Prostate gland (tissue), 2 donors: Measurements from ENCODE around the gene RPL10. TPM values are rescaled to one million over a fixed set of nuclear protein-coding genes. Genes with fewer than 3 reads are reported as not detected.

Experiments
- DNase-seq: peaks from one replicate; pipeline ENCODE4 v3.0.0-alpha.2; 2019; ENCODE audit warnings: low spot score
- H3K27ac ChIP-seq, 2 donors: fragments of 200-600 bp; sonication (generic); 2 replicates each; pipeline ENCODE4 v1.5.1; 2017 to 2019
- H3K27me3 ChIP-seq: fragments of 200-600 bp; sonication (generic); replicated peaks from 2 replicates; pipeline ENCODE4 v1.5.1; 2019; ENCODE audit not compliant: insufficient read depth
- H3K36me3 ChIP-seq, 2 donors: fragments of 200-600 bp; sonication (generic); 1 replicate in 1 of 2; 2 replicates in 1 of 2; pipeline versions ENCODE4 v1.5.1 to v1.8.1; 2017 to 2019
- H3K4me1 ChIP-seq: fragments of 200-600 bp; sonication (generic); replicated peaks from 2 replicates; pipeline ENCODE4 v1.5.1; 2019
- H3K4me3 ChIP-seq, 2 donors: fragments of 200-600 bp; sonication (generic); 2 replicates each; pipeline ENCODE4 v1.5.1; 2017 to 2019
- H3K9me3 ChIP-seq: fragments of 200-600 bp; sonication (generic); 2 replicates; pipeline ENCODE4 v1.5.1; 2017
- POLR2A ChIP-seq: fragments of 450-650 bp; IDR thresholded peaks from one replicate; pipeline ENCODE4 v1.6.1; 2016; ENCODE audit warnings: antibody characterized with exemption, mild to moderate bottlenecking
- POLR2AphosphoS5 ChIP-seq: sonication (generic); formaldehyde crosslinking; IDR thresholded peaks from one replicate; pipeline ENCODE4 v1.6.1; 2017; ENCODE audit warnings: antibody characterized with exemption
- WGBS: methylation state at CpG from one replicate; pipeline ENCODE4 v1.1.5; 2018; 5-methylcytosine and 5-hydroxymethylcytosine counted together
- intact Hi-C: fragments of 100-400 bp; cut with DNase I; formaldehyde crosslinking; loops from one replicate; pipeline ENCODE4 v1.14.2; 2022
- microRNA-seq: library from miRNA; unstranded; fragments of <30 nt; microRNA quantifications from one replicate; pipeline ENCODE4, GENCODE V29; 2016
- small RNA-seq, 2 donors: library from RNA; depleted of rRNA; stranded (forward); fragments of <200 nt; gene quantifications; one replicate each; pipeline ENCODE3, GENCODE V24; 2016
- total RNA-seq, 2 donors: library from RNA; depleted of rRNA; stranded (reverse); fragments of >200 nt; gene quantifications; one replicate each; pipeline ENCODE4 v1.1.0, GENCODE V29; 2016
- TF ChIP-seq, protein P1 (sequence below), 4 experiments: fragments of 200-600 bp in 2 of 4; fragments of 450-650 bp in 2 of 4; sonication (generic) in 2 of 4; IDR thresholded peaks; 1 replicate in 3 of 4; 2 replicates in 1 of 4; pipeline ENCODE4 v1.5.1; 2016 to 2019; ENCODE audit warnings: antibody characterized with exemption in 4 of 4, mild to moderate bottlenecking in 2 of 4, moderate library complexity in 2 of 4

The RPL10 gene
- total RNA-seq, 2 donors from 2014 or later = 3,702 to 5,500 TPM

DNA sequence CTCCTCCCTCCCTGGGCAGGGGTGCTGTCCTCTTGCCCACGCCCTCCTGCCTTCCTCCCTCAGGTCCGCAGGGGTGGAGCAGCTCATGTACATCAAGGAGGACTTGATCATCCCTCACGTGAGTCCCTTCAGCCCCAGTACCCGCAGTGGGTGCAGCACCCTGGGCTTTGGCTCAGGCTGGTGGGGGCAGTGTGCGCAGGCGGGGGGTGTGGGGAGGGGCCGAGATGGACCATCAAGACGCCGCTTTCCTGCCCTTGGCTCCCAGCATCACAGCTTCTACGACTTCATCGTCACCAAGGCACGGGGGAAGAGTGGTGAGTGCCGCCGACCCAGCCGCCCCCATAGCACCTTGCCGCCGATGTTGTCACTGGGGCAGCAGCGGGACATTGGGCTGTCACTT, 51.4 kb downstream of the RPL10 start:
- no peak for DNase-seq
- Histone ChIP-seq H3K27me3 (no peaks in the 10 kb centered on the region), H3K4me3 (no peak overlapping the region), H3K36me3 (no peaks in the 10 kb centered on the region), H3K4me1 (no peaks in the 10 kb centered on the region), H3K27ac (no peak overlapping the region), H3K9me3 (no peaks in the 10 kb centered on the region)
- intact Hi-C loops = no loop called here
- WGBS = 97% methylated on average over 12 of the region's 18 CpGs
- TF ChIP-seq POLR2A = no peak
- TF ChIP-seq POLR2AphosphoS5 = no peak
- TF ChIP-seq, protein P1, sequence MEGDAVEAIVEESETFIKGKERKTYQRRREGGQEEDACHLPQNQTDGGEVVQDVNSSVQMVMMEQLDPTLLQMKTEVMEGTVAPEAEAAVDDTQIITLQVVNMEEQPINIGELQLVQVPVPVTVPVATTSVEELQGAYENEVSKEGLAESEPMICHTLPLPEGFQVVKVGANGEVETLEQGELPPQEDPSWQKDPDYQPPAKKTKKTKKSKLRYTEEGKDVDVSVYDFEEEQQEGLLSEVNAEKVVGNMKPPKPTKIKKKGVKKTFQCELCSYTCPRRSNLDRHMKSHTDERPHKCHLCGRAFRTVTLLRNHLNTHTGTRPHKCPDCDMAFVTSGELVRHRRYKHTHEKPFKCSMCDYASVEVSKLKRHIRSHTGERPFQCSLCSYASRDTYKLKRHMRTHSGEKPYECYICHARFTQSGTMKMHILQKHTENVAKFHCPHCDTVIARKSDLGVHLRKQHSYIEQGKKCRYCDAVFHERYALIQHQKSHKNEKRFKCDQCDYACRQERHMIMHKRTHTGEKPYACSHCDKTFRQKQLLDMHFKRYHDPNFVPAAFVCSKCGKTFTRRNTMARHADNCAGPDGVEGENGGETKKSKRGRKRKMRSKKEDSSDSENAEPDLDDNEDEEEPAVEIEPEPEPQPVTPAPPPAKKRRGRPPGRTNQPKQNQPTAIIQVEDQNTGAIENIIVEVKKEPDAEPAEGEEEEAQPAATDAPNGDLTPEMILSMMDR (IDR thresholded peaks at IDR 0.05) = no peak

DNA sequence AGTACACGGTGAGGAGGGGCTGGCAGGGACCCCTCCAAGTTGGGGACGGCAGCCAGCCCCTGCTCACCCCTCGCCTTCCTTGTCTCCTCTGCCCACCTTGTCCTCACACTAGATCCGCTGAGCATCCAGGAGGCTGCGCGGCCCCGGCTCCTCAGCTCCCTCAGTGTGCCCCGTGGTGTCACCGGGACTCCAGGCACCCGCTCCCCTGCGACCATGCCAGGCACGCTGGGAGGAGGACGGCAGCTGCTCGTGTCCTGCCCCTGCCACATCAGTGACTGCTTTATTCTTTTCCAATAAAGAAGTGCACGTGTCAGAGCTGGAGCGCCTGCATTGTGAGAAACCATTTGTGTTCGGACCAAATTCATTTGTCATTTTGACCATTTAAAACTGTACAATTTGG, 52.1 kb downstream of the RPL10 start:
- no peak overlapping the region for H3K4me3 ChIP-seq
- H3K4me1 ChIP-seq = no peaks in the 10 kb centered on the region
- intact Hi-C loops = no loop called here
- H3K27me3 ChIP-seq = no peaks in the 10 kb centered on the region
- DNase-seq = no peak
- H3K36me3 ChIP-seq = no peaks in the 10 kb centered on the region
- no peaks in the 10 kb centered on the region for H3K9me3 ChIP-seq
- no peak for TF ChIP-seq POLR2A
- TF ChIP-seq, protein P1 (IDR thresholded peaks at IDR 0.05) = no peak
- no peak for TF ChIP-seq POLR2AphosphoS5
- H3K27ac ChIP-seq = no peak overlapping the region
- 88% methylated on average over 16 of the region's 17 CpGs for WGBS

Small RNA genes lying within 50 kb of the gene (microRNA-seq; reads per million reads assigned to microRNA genes)
- gene MIR6858 = 3.6 reads per million, percentile 39 among the genes with 10 or more reads in this experiment

Small RNA genes lying within 50 kb of the gene (small RNA-seq; reads per million reads assigned to genes)
- gene MIR6858 (0.50 to 0.56 reads per million in 2 donors), gene SNORA70 (0 reads per million in 2 donors)

Other genes starting within 250 kb of the RPL10 start
- not detected for gene OPN1MW, start 215.8 kb upstream of the RPL10 start, total RNA-seq
- not detected for gene OPN1MW2, start 178.6 kb upstream of the RPL10 start, total RNA-seq
- not detected for gene OPN1MW3, start 140.8 kb upstream of the RPL10 start, total RNA-seq
- gene TEX28, start 103.3 kb upstream of the RPL10 start, total RNA-seq = 1 to 10 TPM in 1 of 2 donors, not detected in 1; 1.5 TPM
- gene TKTL1, start 102.6 kb upstream of the RPL10 start, total RNA-seq = 100 to 1,000 TPM in 1 of 2 donors, not detected in 1; 113 TPM
- 1,000 to 10,000 TPM; 1,711 to 2,337 TPM for gene FLNA, start 23.7 kb upstream of the RPL10 start, total RNA-seq
- 10 to 100 TPM; 61.4 to 66.1 TPM for gene EMD, start 19.1 kb upstream of the RPL10 start, total RNA-seq
- gene DNASE1L1, start 10.9 kb downstream of the RPL10 start, total RNA-seq = 10 to 100 TPM; 36.8 to 70.7 TPM
- 10 to 100 TPM; 25.7 to 56.5 TPM for gene TAFAZZIN, start 13.2 kb downstream of the RPL10 start, total RNA-seq
- gene ATP6AP1, start 30.3 kb downstream of the RPL10 start, total RNA-seq = 100 to 1,000 TPM; 110 to 149 TPM
- gene GDI1, start 38.8 kb downstream of the RPL10 start, total RNA-seq = 100 to 1,000 TPM in 1 of 2 donors, 10 to 100 TPM in 1; 52.9 to 148 TPM
- 10 to 100 TPM; 32.9 to 35.8 TPM for gene FAM50A, start 45.8 kb downstream of the RPL10 start, total RNA-seq
- gene PLXNA3, start 59.9 kb downstream of the RPL10 start, total RNA-seq = 10 to 100 TPM; 15.7 to 21.0 TPM
- gene LAGE3, start 80.9 kb downstream of the RPL10 start, total RNA-seq = 10 to 100 TPM; 39.1 to 44.2 TPM
- gene UBL4A, start 88.2 kb downstream of the RPL10 start, total RNA-seq = 10 to 100 TPM; 31.9 to 53.7 TPM
- gene SLC10A3, start 92.3 kb downstream of the RPL10 start, total RNA-seq = 10 to 100 TPM; 28.0 to 45.6 TPM
- gene FAM3A, start 117.9 kb downstream of the RPL10 start, total RNA-seq = 10 to 100 TPM; 52.0 to 72.7 TPM
- 100 to 1,000 TPM in 1 of 2 donors, 10 to 100 TPM in 1; 27.9 to 300 TPM for gene G6PD, start 148.5 kb downstream of the RPL10 start, total RNA-seq
- 10 to 100 TPM; 16.4 to 31.7 TPM for gene IKBKG, start 149.2 kb downstream of the RPL10 start, total RNA-seq
- gene CTAG1A, start 186.8 kb downstream of the RPL10 start, total RNA-seq = 10 to 100 TPM in 1 of 2 donors, not detected in 1; 11.8 TPM
- 1 to 10 TPM in 1 of 2 donors, not detected in 1; 8.7 TPM for gene CTAG1B, start 220.9 kb downstream of the RPL10 start, total RNA-seq